HepG2 (cell line): ENCODE data around the gene CEP78. TPM values are rescaled to one million over a fixed set of nuclear protein-coding genes. Genes with fewer than 3 reads are reported as not detected.

ENCODE experiments used
- BRD4 ChIP-seq: sonication (generic); formaldehyde crosslinking; IDR thresholded peaks from 2 replicates; pipeline ENCODE4 v1.4.0; 2020; ENCODE audit warnings: missing genetic modification reagents
- CCDC6 ChIP-seq: sonication (generic); formaldehyde crosslinking; IDR thresholded peaks from 2 replicates; pipeline ENCODE4 v1.8.1; 2022; ENCODE audit warnings: mild to moderate bottlenecking, missing genetic modification reagents, moderate library complexity
- EEA1 ChIP-seq: sonication (generic); formaldehyde crosslinking; IDR thresholded peaks from 2 replicates; pipeline ENCODE4 v1.5.1; 2020; ENCODE audit warnings: mild to moderate bottlenecking, missing genetic modification reagents, borderline replicate concordance
- EED ChIP-seq: sonication (generic); formaldehyde crosslinking; IDR thresholded peaks from 2 replicates; pipeline ENCODE4 v1.5.0; 2020; ENCODE audit warnings: mild to moderate bottlenecking, missing genetic modification reagents
- ESRRA ChIP-seq: sonication (generic); formaldehyde crosslinking; IDR thresholded peaks from 2 replicates; pipeline ENCODE4 v1.5.1; 2020; ENCODE audit warnings: mild to moderate bottlenecking, low read depth, missing genetic modification reagents
- HOXA3 ChIP-seq: sonication (generic); formaldehyde crosslinking; IDR thresholded peaks from 2 replicates; pipeline ENCODE4 v1.5.0; 2020; ENCODE audit warnings: missing genetic modification reagents
- MAFF ChIP-seq: IDR thresholded peaks from 2 replicates; pipeline ENCODE4 v1.6.1; 2011; ENCODE audit warnings: low read depth, low read length, improper control_type of control experiment
- PHF20 ChIP-seq: sonication (generic); formaldehyde crosslinking; IDR thresholded peaks from 2 replicates; pipeline ENCODE4 v1.5.0; 2020; ENCODE audit warnings: mild to moderate bottlenecking, missing genetic modification reagents
- REL ChIP-seq: sonication (generic); formaldehyde crosslinking; conservative IDR thresholded peaks from 2 replicates; pipeline ENCODE4 v1.8.0; 2022; ENCODE audit warnings: mild to moderate bottlenecking, missing genetic modification reagents, moderate library complexity
- RXRB ChIP-seq: IDR thresholded peaks from 2 replicates; pipeline ENCODE4 v1.6.1; 2016; ENCODE audit warnings: borderline replicate concordance, missing genetic modification reagents, missing compliant biosample characterization
- SATB2 ChIP-seq: sonication (generic); formaldehyde crosslinking; IDR thresholded peaks from 2 replicates; pipeline ENCODE4 v1.5.0; 2020; ENCODE audit warnings: missing genetic modification reagents
- ZFYVE20 ChIP-seq: sonication (generic); formaldehyde crosslinking; IDR thresholded peaks from 2 replicates; pipeline ENCODE4 v1.8.0; 2023; ENCODE audit warnings: low read depth, mild to moderate bottlenecking, moderate library complexity, missing genetic modification reagents, borderline replicate concordance
- ZMYM3 ChIP-seq: sonication (generic); formaldehyde crosslinking; IDR thresholded peaks from 2 replicates; pipeline ENCODE4 v1.5.1; 2020; ENCODE audit warnings: mild to moderate bottlenecking, missing genetic modification reagents
- ZNF317 ChIP-seq: sonication (generic); formaldehyde crosslinking; IDR thresholded peaks from 2 replicates; pipeline ENCODE4 v1.5.0; 2020; ENCODE audit warnings: mild to moderate bottlenecking, missing genetic modification reagents
- ZNF878 ChIP-seq: sonication (generic); formaldehyde crosslinking; IDR thresholded peaks from 2 replicates; pipeline ENCODE4 v1.8.1; 2023; ENCODE audit warnings: mild to moderate bottlenecking, missing genetic modification reagents, moderate library complexity
- polyA plus RNA-seq, 8 experiments: library from polyadenylated mRNA; depleted of rRNA in 3 of 8; stranded (reverse) in 7 of 8; unstranded in 1 of 8; fragments of >200 nt; fragmentation: Illumina TruSeq in 4 of 8; extraction: Trizol in 4 of 8; gene quantifications; 2 replicates each; pipeline versions ENCODE4 v1.2.1 to v1.2.3, GENCODE V29; 2011 to 2016; ENCODE audit warnings: low read depth in 4 of 8, missing spikeins in 1 of 8, mixed read lengths in 1 of 8; ENCODE audit not compliant: insufficient read depth in 1 of 8
- total RNA-seq, 5 experiments: library from RNA; depleted of rRNA; stranded (reverse); fragments of >200 nt; fragmentation: Illumina TruSeq; extraction: Trizol; gene quantifications; 2 replicates each; pipeline ENCODE4 v1.2.3, GENCODE V29; 2016; ENCODE audit warnings: low read depth in 1 of 5
- TF ChIP-seq, protein P1 (sequence below): IDR thresholded peaks from 2 replicates; pipeline ENCODE4 v1.6.1; 2012; ENCODE audit warnings: low read length, improper control_type of control experiment
- TF ChIP-seq, protein P2 (sequence below): sonication (generic); formaldehyde crosslinking; IDR thresholded peaks from 2 replicates; pipeline ENCODE4 v1.9.0; 2022; ENCODE audit warnings: missing genetic modification reagents, mild to moderate bottlenecking, borderline replicate concordance
- TF ChIP-seq, protein P3 (sequence below): sonication (generic); formaldehyde crosslinking; IDR thresholded peaks from 2 replicates; pipeline ENCODE4 v1.8.1; 2023; ENCODE audit warnings: mild to moderate bottlenecking, moderate library complexity, missing genetic modification reagents
- TF ChIP-seq, protein P4 (sequence below): sonication (generic); formaldehyde crosslinking; IDR thresholded peaks from 2 replicates; pipeline ENCODE4 v1.4.0; 2020; ENCODE audit warnings: missing genetic modification reagents, borderline replicate concordance
- TF ChIP-seq, protein P5 (sequence below): sonication (generic); formaldehyde crosslinking; IDR thresholded peaks from 2 replicates; pipeline ENCODE4 v1.8.0; 2022; ENCODE audit warnings: missing genetic modification reagents, low read depth, mild to moderate bottlenecking, borderline replicate concordance

Gene CEP78
- total and polyA plus RNA-seq, 2 of the 13 experiments (the other 11 are each of a cell fraction or from before 2014, with no cell fraction given): 5.1 to 30.8 TPM

DNA sequence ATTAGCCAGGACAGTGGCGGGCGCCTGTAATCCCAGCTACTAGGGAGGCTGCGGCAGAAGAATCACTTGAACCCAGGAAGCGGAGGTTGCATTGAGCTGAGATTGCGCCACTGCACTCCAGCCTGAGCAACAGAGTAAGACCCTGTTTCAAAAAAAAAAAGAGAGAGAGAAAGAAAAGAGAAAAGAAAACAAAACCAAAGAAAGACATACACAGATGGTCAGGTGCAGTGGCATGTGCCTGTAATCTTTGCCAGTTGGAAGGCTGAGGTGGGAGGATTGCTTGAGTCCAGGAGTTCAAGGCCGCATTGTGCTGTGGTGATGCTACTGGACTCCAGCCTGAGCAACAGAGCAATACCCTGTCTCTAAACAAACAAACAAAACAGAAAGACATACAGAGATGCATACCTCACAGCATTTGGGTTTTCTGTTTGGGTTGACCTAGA is 51.1 kb downstream of the CEP78 start (continued):
- TF ChIP-seq, protein P1, sequence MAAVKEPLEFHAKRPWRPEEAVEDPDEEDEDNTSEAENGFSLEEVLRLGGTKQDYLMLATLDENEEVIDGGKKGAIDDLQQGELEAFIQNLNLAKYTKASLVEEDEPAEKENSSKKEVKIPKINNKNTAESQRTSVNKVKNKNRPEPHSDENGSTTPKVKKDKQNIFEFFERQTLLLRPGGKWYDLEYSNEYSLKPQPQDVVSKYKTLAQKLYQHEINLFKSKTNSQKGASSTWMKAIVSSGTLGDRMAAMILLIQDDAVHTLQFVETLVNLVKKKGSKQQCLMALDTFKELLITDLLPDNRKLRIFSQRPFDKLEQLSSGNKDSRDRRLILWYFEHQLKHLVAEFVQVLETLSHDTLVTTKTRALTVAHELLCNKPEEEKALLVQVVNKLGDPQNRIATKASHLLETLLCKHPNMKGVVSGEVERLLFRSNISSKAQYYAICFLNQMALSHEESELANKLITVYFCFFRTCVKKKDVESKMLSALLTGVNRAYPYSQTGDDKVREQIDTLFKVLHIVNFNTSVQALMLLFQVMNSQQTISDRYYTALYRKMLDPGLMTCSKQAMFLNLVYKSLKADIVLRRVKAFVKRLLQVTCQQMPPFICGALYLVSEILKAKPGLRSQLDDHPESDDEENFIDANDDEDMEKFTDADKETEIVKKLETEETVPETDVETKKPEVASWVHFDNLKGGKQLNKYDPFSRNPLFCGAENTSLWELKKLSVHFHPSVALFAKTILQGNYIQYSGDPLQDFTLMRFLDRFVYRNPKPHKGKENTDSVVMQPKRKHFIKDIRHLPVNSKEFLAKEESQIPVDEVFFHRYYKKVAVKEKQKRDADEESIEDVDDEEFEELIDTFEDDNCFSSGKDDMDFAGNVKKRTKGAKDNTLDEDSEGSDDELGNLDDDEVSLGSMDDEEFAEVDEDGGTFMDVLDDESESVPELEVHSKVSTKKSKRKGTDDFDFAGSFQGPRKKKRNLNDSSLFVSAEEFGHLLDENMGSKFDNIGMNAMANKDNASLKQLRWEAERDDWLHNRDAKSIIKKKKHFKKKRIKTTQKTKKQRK: no peak
- TF ChIP-seq ZNF878 (CRISPR knock-in tag): peak; percentile 50; the same call in 1 of the 2 replicates
- TF ChIP-seq ZNF317 (CRISPR knock-in tag): no peak
- TF ChIP-seq PHF20: no peak
- TF ChIP-seq EEA1 (CRISPR knock-in tag): no peak
- no peak for TF ChIP-seq ESRRA (CRISPR knock-in tag)
- TF ChIP-seq RXRB: peak; percentile 86
- no peak for TF ChIP-seq EED
- no peak for TF ChIP-seq SATB2 (CRISPR knock-in tag)
- TF ChIP-seq HOXA3 (CRISPR knock-in tag): peak; percentile 81
- no peak for TF ChIP-seq BRD4 (CRISPR knock-in tag)
- TF ChIP-seq, protein P2, sequence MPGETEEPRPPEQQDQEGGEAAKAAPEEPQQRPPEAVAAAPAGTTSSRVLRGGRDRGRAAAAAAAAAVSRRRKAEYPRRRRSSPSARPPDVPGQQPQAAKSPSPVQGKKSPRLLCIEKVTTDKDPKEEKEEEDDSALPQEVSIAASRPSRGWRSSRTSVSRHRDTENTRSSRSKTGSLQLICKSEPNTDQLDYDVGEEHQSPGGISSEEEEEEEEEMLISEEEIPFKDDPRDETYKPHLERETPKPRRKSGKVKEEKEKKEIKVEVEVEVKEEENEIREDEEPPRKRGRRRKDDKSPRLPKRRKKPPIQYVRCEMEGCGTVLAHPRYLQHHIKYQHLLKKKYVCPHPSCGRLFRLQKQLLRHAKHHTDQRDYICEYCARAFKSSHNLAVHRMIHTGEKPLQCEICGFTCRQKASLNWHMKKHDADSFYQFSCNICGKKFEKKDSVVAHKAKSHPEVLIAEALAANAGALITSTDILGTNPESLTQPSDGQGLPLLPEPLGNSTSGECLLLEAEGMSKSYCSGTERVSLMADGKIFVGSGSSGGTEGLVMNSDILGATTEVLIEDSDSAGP (CRISPR knock-in tag): no peak
- no peak for TF ChIP-seq ZFYVE20 (CRISPR knock-in tag)
- TF ChIP-seq, protein P3, sequence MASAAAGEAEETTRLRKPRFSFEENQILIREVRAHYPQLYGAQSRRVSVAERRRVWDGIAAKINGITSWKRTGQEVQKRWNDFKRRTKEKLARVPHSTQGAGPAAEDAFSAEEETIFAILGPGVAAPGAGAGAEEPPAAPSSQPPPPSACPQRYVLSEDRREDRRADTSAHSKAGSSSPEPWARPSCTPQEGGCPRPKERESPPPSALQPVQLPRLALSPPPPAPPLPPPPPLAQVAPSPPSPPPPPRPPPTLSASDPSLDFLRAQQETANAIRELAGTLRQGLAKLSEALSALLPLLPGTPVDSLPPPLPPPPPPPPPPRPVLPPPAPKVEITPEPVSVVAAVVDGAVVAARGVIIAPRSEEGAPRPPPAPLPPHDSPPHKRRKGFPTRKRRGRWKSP (CRISPR knock-in tag): peak; percentile 57; the same call in 1 of the 2 replicates
- TF ChIP-seq, protein P4, sequence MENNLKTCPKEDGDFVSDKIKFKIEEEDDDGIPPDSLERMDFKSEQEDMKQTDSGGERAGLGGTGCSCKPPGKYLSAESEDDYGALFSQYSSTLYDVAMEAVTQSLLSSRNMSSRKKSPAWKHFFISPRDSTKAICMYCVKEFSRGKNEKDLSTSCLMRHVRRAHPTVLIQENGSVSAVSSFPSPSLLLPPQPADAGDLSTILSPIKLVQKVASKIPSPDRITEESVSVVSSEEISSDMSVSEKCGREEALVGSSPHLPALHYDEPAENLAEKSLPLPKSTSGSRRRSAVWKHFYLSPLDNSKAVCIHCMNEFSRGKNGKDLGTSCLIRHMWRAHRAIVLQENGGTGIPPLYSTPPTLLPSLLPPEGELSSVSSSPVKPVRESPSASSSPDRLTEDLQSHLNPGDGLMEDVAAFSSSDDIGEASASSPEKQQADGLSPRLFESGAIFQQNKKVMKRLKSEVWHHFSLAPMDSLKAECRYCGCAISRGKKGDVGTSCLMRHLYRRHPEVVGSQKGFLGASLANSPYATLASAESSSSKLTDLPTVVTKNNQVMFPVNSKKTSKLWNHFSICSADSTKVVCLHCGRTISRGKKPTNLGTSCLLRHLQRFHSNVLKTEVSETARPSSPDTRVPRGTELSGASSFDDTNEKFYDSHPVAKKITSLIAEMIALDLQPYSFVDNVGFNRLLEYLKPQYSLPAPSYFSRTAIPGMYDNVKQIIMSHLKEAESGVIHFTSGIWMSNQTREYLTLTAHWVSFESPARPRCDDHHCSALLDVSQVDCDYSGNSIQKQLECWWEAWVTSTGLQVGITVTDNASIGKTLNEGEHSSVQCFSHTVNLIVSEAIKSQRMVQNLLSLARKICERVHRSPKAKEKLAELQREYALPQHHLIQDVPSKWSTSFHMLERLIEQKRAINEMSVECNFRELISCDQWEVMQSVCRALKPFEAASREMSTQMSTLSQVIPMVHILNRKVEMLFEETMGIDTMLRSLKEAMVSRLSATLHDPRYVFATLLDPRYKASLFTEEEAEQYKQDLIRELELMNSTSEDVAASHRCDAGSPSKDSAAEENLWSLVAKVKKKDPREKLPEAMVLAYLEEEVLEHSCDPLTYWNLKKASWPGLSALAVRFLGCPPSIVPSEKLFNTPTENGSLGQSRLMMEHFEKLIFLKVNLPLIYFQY (CRISPR knock-in tag): peak; percentile 88; the same call in 1 of the 2 replicates
- peak; percentile 86 for TF ChIP-seq ZMYM3 (CRISPR knock-in tag)
- no peak for TF ChIP-seq REL (CRISPR knock-in tag)
- TF ChIP-seq CCDC6 (CRISPR knock-in tag): no peak; the same call in 1 of the 2 replicates
- TF ChIP-seq MAFF: no peak
- TF ChIP-seq, protein P5, sequence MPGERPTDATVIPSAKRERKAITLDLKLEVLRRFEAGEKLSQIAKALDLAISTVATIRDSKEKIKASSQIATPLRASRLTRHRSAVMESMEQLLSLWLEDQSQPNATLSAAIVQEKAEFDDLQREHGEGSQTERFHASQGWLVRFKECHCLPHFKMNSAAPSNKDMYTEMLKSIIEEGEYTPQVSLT (CRISPR knock-in tag): no peak
